OCI-LY1 (cell line): ENCODE data around the gene OR51M1.

Experiments used
- H2AFZ ChIP-seq: fragments of 200-600 bp; sonication (generic), shearing (Covaris generic); 2 replicates; pipeline ENCODE4 v1.6.0; 2014; ENCODE audit warnings: antibody characterized with exemption, mild to moderate bottlenecking, low read length
- H3F3A ChIP-seq: fragments of 200-600 bp; sonication (generic), shearing (Covaris generic); 2 replicates; pipeline ENCODE4 v1.6.0; 2014; ENCODE audit warnings: mild to moderate bottlenecking, antibody characterized with exemption, low read length, moderate library complexity; ENCODE audit not compliant: insufficient read depth
- H3K27ac ChIP-seq: fragments of 200-600 bp; sonication (generic); 2 replicates; pipeline ENCODE4 v1.5.1; 2014; ENCODE audit warnings: low read length, mixed run types, mild to moderate bottlenecking, low read depth; ENCODE audit not compliant: poor library complexity, severe bottlenecking
- H3K27me3 ChIP-seq: fragments of 200-600 bp; sonication (generic); 2 replicates; pipeline ENCODE4 v1.6.0; 2014; ENCODE audit warnings: antibody characterized with exemption, mild to moderate bottlenecking, low read length, moderate library complexity; ENCODE audit not compliant: insufficient read depth
- H3K36me3 ChIP-seq: fragments of 200-600 bp; sonication (generic); 2 replicates; pipeline ENCODE4 v1.6.1; 2014; ENCODE audit warnings: mild to moderate bottlenecking, antibody characterized with exemption, low read length, moderate library complexity, mixed read lengths; ENCODE audit not compliant: insufficient read depth
- H3K4me1 ChIP-seq: fragments of 200-600 bp; sonication (generic); 2 replicates; pipeline ENCODE4 v1.5.1; 2014; ENCODE audit warnings: mild to moderate bottlenecking, low read length, moderate library complexity; ENCODE audit not compliant: insufficient read depth, severe bottlenecking
- H3K4me2 ChIP-seq: fragments of 200-600 bp; sonication (generic), shearing (Covaris generic); 2 replicates; pipeline ENCODE4 v1.6.1; 2014; ENCODE audit warnings: low read length
- H3K4me3 ChIP-seq: fragments of 200-600 bp; sonication (generic); 2 replicates; pipeline ENCODE4 v1.5.1; 2014; ENCODE audit warnings: low read length, low read depth, mild to moderate bottlenecking, mixed read lengths; ENCODE audit not compliant: poor library complexity, severe bottlenecking
- H3K79me2 ChIP-seq: fragments of 200-600 bp; shearing (Covaris generic); 2 replicates; pipeline ENCODE4 v1.6.1; 2016; ENCODE audit warnings: mixed run types, low read length, mixed read lengths; ENCODE audit not compliant: insufficient read depth
- H3K9ac ChIP-seq: fragments of 200-600 bp; sonication (generic), shearing (Covaris generic); 2 replicates; pipeline ENCODE4 v1.6.1; 2014; ENCODE audit warnings: mild to moderate bottlenecking, low read length, mixed read lengths
- H3K9me2 ChIP-seq: fragments of 200-600 bp; sonication (generic), shearing (Covaris generic); 2 replicates; pipeline ENCODE4 v1.6.1; 2014; ENCODE audit warnings: low read depth, mild to moderate bottlenecking, low read length, mixed read lengths
- H3K9me3 ChIP-seq: fragments of 200-600 bp; shearing (Covaris generic); 2 replicates; pipeline ENCODE4 v1.6.1; 2014; ENCODE audit warnings: low read length, mixed read lengths
- H4K20me1 ChIP-seq: fragments of 200-600 bp; sonication (generic), shearing (Covaris generic); 2 replicates; pipeline ENCODE4 v1.6.0; 2016; ENCODE audit warnings: mild to moderate bottlenecking, low read length; ENCODE audit not compliant: insufficient read depth
- EZH2 ChIP-seq: fragments of 200-600 bp; sonication (generic), shearing (Covaris generic); IDR thresholded peaks from 2 replicates; pipeline ENCODE4 v1.8.0; 2017; ENCODE audit warnings: borderline replicate concordance, mixed run types, mild to moderate bottlenecking, antibody characterized with exemption, low read length, moderate library complexity, mixed read lengths
- TF ChIP-seq, protein P1 (sequence below): fragments of 200-600 bp; sonication (generic), shearing (Covaris generic); IDR thresholded peaks from 2 replicates; pipeline ENCODE4 v1.5.1; 2017; ENCODE audit warnings: mild to moderate bottlenecking, antibody characterized with exemption, low read length, moderate library complexity, mixed read lengths

The OR51M1 gene

DNA sequence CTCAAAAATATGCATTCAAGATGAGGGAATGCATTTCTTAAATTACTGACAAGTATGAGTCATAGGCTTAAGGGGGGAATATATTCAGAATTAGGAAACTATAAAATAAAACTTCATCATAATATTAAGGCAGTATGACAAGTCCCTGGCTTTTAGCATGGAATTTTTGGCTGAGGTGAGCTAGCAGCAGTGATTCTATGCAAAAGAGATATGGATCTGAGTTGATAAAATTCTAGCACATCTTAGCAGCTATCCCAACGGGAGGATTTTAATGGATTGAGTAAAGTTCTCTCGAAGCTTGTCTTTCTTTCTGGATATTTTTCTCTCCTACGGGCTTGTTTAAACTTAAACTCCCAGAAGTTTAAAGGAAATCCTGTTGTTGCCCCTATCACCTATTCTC lies 39.5 kb downstream of the OR51M1 start:
- Histone ChIP-seq H3K4me3 (no peak overlapping the region), H3K4me1 (no peaks in the 10 kb centered on the region), H3K27me3 (no peaks in the 10 kb centered on the region), H3K9me2 (no peaks in the 10 kb centered on the region), H3K27ac (no peak overlapping the region), H4K20me1 (no peaks in the 10 kb centered on the region), H3K36me3 (no peaks in the 10 kb centered on the region), H3K9me3 (no peaks in the 10 kb centered on the region), H3K9ac (no peak overlapping the region), H3K4me2 (no peak overlapping the region), H3F3A (no peaks in the 10 kb centered on the region), H3K79me2 (no peaks in the 10 kb centered on the region), H2AFZ (no peak overlapping the region)
- TF ChIP-seq EZH2, result no peak
- TF ChIP-seq, protein P1, sequence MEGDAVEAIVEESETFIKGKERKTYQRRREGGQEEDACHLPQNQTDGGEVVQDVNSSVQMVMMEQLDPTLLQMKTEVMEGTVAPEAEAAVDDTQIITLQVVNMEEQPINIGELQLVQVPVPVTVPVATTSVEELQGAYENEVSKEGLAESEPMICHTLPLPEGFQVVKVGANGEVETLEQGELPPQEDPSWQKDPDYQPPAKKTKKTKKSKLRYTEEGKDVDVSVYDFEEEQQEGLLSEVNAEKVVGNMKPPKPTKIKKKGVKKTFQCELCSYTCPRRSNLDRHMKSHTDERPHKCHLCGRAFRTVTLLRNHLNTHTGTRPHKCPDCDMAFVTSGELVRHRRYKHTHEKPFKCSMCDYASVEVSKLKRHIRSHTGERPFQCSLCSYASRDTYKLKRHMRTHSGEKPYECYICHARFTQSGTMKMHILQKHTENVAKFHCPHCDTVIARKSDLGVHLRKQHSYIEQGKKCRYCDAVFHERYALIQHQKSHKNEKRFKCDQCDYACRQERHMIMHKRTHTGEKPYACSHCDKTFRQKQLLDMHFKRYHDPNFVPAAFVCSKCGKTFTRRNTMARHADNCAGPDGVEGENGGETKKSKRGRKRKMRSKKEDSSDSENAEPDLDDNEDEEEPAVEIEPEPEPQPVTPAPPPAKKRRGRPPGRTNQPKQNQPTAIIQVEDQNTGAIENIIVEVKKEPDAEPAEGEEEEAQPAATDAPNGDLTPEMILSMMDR, result no peak

DNA sequence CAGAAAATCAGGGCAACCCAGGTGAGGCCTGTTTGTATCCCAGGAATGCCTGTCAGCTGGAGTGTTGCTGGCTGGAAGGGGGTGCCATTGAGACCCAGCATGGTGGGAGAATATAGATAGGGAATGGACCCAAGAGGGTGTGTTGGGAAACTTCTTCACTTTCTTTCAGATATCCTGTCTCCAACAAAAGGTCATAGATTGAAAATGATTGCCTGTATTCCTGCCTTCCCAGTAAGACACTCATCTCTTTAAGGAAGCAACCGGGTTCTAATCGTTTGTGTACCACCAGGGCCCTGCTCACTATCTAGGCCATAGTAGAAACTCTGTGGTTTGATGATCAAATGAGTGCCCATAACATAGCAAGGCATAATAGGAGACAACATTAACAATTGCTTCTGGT lies 57.8 kb downstream of the OR51M1 start, which contains the start of gene OR51I1:
Gene OR51I1, minus strand, starts transcription at position 101 of the 400 bp plus-strand sequence. Its CDS starts 0 bp downstream, at position 101.
- no peak for TF ChIP-seq EZH2
- TF ChIP-seq, protein P1, result no peak
- Histone ChIP-seq H3F3A (no peaks in the 10 kb centered on the region), H3K36me3 (no peaks in the 10 kb centered on the region), H3K4me1 (no peaks in the 10 kb centered on the region), H2AFZ (no peak within 1 kb of the TSS), H3K79me2 (no peaks in the 10 kb centered on the region), H3K27ac (no peak within 1 kb of the TSS), H4K20me1 (no peaks in the 10 kb centered on the region), H3K9ac (no peak within 1 kb of the TSS), H3K9me2 (no peaks in the 10 kb centered on the region), H3K4me2 (no peak within 1 kb of the TSS), H3K27me3 (no peaks in the 10 kb centered on the region), H3K9me3 (no peaks in the 10 kb centered on the region), H3K4me3 (no peak within 1 kb of the TSS)
